ENCODE results near the gene ARHGEF10L.
A peak's percentile ranks its signal among the peaks of the same experiment; 100 is the strongest.

The ARHGEF10L gene

GRCh38 chr1:17648457-17649145, 109.1 kb downstream of the ARHGEF10L start:
- TF ChIP-seq Cebpa-rat (IDR thresholded peaks at IDR 0.05), result no peak
- no peak overlapping the region for H3K4me3 ChIP-seq
- no peaks in the 10 kb centered on the region for H3K9me3 ChIP-seq (replicated peaks in 1 of 11)
- 0 out of 22 replicates have a peak overlapping the region, but pooled peaks of 1 of the 11 experiments have one; percentile 9 for H3K4me2 ChIP-seq
- no peaks in the 10 kb centered on the region for H3K27me3 ChIP-seq
- H3K27ac ChIP-seq, result peak overlapping the region in 6 of 11 experiments; percentile 25 to 99 (median 50); a peak in 12 of 22 replicates
- peaks cover 9 to 100% (median 87%) of the 10 kb centered on the region in 11 experiments; a peak in 19 of 22 replicates for H3K36me3 ChIP-seq
- peaks cover 0 to 98% (median 45%) of the 10 kb centered on the region in 10 experiments; a peak in 13 of 20 replicates for H3K4me1 ChIP-seq
- peaks cover 0 to 58% (median 0%) of the 10 kb centered on the region in 11 experiments; a peak in 4 of 22 replicates for H4K20me1 ChIP-seq
- H3K9ac ChIP-seq, result peak overlapping the region in 3 of 11 experiments; percentile 12 to 29 (median 18); a peak in 2 of 22 replicates

GRCh38 chr1:17649371-17650106, 110.0 kb downstream of the ARHGEF10L start:
- H3K4me3 ChIP-seq, result no peak overlapping the region
- H3K27ac ChIP-seq, result peak overlapping the region in 5 of 11 experiments; percentile 2 to 24 (median 17); a peak in 5 of 22 replicates
- H3K9ac ChIP-seq, result 0 out of 22 replicates have a peak overlapping the region, but pooled peaks of 1 of the 11 experiments have one; percentile 9
- peaks cover 0 to 67% (median 0%) of the 10 kb centered on the region in 11 experiments; a peak in 4 of 22 replicates for H4K20me1 ChIP-seq
- H3K36me3 ChIP-seq, result peaks cover 9 to 100% (median 86%) of the 10 kb centered on the region in 11 experiments; a peak in 20 of 22 replicates
- H3K4me1 ChIP-seq, result peaks cover 0 to 98% (median 47%) of the 10 kb centered on the region in 10 experiments; a peak in 14 of 20 replicates
- 0 out of 22 replicates have a peak overlapping the region, but pooled peaks of 2 of the 11 experiments have one; percentile 1 to 9 for H3K4me2 ChIP-seq
- no peaks in the 10 kb centered on the region for H3K27me3 ChIP-seq
- no peaks in the 10 kb centered on the region for H3K9me3 ChIP-seq (replicated peaks in 1 of 11)
- no peak for TF ChIP-seq Cebpa-rat (IDR thresholded peaks at IDR 0.05)

DNA sequence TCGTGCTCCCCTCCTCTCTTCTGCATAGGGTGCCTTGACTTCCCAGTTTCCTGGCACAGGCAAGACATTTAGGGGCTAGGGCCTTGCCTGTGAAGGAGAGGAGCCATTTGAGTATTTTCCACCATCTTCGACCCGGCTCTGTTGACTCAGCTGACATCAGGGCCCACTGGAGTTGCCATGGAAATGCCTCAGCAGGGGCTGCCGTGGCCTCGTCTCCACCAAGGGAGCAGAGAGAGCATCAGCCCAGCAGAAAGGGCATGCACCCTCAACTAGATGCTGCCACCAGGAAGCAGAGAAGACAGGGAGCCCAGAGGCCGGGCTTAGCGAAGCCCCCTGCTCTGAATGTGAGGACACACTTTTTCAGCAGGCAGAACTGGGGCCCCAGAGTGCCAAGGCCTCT, 113.8 kb downstream of the ARHGEF10L start:
- Histone ChIP-seq H3K27me3 (no peaks in the 10 kb centered on the region), H3K9ac (peak overlapping the region in 10 of 11 experiments; percentile 9 to 56 (median 40); a peak in 15 of 22 replicates), H4K20me1 (peaks cover 0 to 81% (median 0%) of the 10 kb centered on the region in 11 experiments; a peak in 5 of 22 replicates), H3K27ac (peak overlapping the region; percentile 5 to 69 (median 58); a peak in 20 of 22 replicates), H3K4me3 (no peak overlapping the region), H3K36me3 (peaks cover 18 to 100% (median 91%) of the 10 kb centered on the region in 11 experiments; a peak in 20 of 22 replicates), H3K4me2 (peak overlapping the region in 6 of 11 experiments; percentile 4 to 65 (median 42); a peak in 11 of 22 replicates), H3K9me3 (replicated peaks in 1 of 11) (no peaks in the 10 kb centered on the region), H3K4me1 (peaks cover 0 to 99% (median 50%) of the 10 kb centered on the region in 10 experiments; a peak in 14 of 20 replicates)
- TF ChIP-seq Cebpa-rat (IDR thresholded peaks at IDR 0.05), result no peak

GRCh38 chr1:17653728-17654351, 114.3 kb downstream of the ARHGEF10L start:
- Histone ChIP-seq H4K20me1 (peaks cover 0 to 86% (median 0%) of the 10 kb centered on the region in 11 experiments; a peak in 5 of 22 replicates), H3K27ac (peak overlapping the region; percentile 22 to 69 (median 58); a peak in 20 of 22 replicates), H3K9me3 (replicated peaks in 1 of 11) (no peaks in the 10 kb centered on the region), H3K27me3 (no peaks in the 10 kb centered on the region), H3K9ac (peak overlapping the region in 10 of 11 experiments; percentile 19 to 56 (median 40); a peak in 15 of 22 replicates), H3K4me2 (peak overlapping the region in 6 of 11 experiments; percentile 30 to 65 (median 50); a peak in 13 of 22 replicates), H3K4me1 (peaks cover 0 to 99% (median 53%) of the 10 kb centered on the region in 10 experiments; a peak in 14 of 20 replicates), H3K36me3 (peaks cover 12 to 100% (median 91%) of the 10 kb centered on the region in 11 experiments; a peak in 21 of 22 replicates), H3K4me3 (no peak overlapping the region)
- TF ChIP-seq Cebpa-rat (IDR thresholded peaks at IDR 0.05), result no peak

DNA sequence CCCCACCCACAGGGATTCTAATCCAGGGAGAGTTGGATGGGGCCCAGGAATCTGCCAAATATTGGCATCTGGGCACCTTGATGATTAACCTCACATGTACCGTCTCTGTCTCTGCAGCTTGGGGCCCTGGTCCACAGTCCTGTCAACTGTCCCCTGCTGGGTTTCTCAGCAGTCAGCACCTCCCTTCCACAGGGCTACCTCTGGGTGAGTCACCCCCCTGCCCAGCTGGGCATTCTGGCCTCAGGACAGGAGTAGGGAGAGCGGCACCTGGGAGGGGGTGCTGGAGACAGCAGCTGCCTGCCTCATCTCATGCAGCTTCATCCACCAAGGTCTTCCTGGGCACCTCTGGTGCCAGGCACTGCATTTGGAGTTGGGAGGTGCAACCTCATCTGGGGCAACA, 115.0 kb downstream of the ARHGEF10L start:
- Histone ChIP-seq H3K4me1 (peaks cover 0 to 99% (median 53%) of the 10 kb centered on the region in 10 experiments; a peak in 14 of 20 replicates), H4K20me1 (peaks cover 0 to 93% (median 0%) of the 10 kb centered on the region in 11 experiments; a peak in 5 of 22 replicates), H3K9me3 (replicated peaks in 1 of 11) (no peaks in the 10 kb centered on the region), H3K27ac (peak overlapping the region in 10 of 11 experiments; percentile 22 to 69 (median 58); a peak in 17 of 22 replicates), H3K9ac (peak overlapping the region; percentile 9 to 56 (median 26); a peak in 13 of 22 replicates), H3K4me2 (peak overlapping the region in 7 of 11 experiments; percentile 6 to 65 (median 42); a peak in 11 of 22 replicates), H3K36me3 (peaks cover 10 to 100% (median 91%) of the 10 kb centered on the region in 11 experiments; a peak in 21 of 22 replicates), H3K4me3 (no peak overlapping the region), H3K27me3 (no peaks in the 10 kb centered on the region)
- no peak for TF ChIP-seq Cebpa-rat (IDR thresholded peaks at IDR 0.05)

DNA sequence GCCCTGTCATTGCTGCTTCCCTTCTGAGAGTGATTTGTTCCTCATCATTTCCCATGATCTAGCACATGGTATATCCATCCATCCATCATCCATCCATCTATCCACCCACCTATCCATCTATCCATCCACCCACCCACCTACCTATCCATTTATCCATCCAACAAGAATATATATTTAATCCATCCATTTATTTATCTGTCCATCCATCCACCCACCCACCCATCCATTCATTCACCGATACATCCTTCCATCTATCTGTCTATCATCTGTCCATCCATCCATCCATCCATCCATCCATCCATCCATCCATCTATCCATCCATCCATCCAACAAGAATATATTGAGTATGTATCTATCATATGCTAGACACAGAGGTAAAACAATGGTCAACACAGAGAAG, 115.7 kb downstream of the ARHGEF10L start:
- Histone ChIP-seq H3K4me2 (peak overlapping the region in 6 of 11 experiments; percentile 6 to 65 (median 50); a peak in 4 of 22 replicates), H3K27ac (peak overlapping the region in 4 of 11 experiments; percentile 57 to 69 (median 64); a peak in 6 of 22 replicates), H3K27me3 (no peaks in the 10 kb centered on the region), H3K4me3 (no peak overlapping the region), H3K9me3 (replicated peaks in 1 of 11) (no peaks in the 10 kb centered on the region), H4K20me1 (peaks cover 0 to 96% (median 0%) of the 10 kb centered on the region in 11 experiments; a peak in 5 of 22 replicates), H3K9ac (peak overlapping the region in 4 of 11 experiments; percentile 13 to 52 (median 20); a peak in 1 of 22 replicates), H3K4me1 (peaks cover 0 to 100% (median 50%) of the 10 kb centered on the region in 10 experiments; a peak in 14 of 20 replicates), H3K36me3 (peaks cover 10 to 100% (median 91%) of the 10 kb centered on the region in 11 experiments; a peak in 21 of 22 replicates)
- no peak for TF ChIP-seq Cebpa-rat (IDR thresholded peaks at IDR 0.05)

DNA sequence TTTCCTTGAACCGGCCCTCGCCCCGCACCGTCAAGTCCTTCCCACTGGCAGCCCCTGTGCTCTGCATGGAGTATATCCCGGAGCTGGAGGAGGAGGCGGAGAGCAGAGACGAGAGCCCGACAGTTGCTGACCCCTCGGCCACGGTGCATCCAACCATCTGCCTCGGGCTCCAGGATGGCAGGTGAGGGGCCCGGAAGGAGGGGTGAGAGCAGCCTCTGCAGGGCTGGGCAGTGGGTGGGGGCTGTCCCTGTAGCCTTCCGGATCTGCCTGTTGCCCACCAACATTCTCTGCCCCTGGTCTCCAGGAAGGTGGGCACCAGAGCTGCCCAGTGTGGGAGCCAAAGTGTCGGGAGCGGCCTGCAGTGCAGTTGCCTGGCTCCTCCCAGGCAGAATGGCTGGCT, 116.4 kb downstream of the ARHGEF10L start:
- TF ChIP-seq Cebpa-rat (IDR thresholded peaks at IDR 0.05), result no peak
- no peaks in the 10 kb centered on the region for H3K27me3 ChIP-seq
- H3K4me1 ChIP-seq, result peaks cover 0 to 96% (median 50%) of the 10 kb centered on the region in 10 experiments; a peak in 14 of 20 replicates
- H4K20me1 ChIP-seq, result peaks cover 0 to 98% (median 0%) of the 10 kb centered on the region in 11 experiments; a peak in 5 of 22 replicates
- no peaks in the 10 kb centered on the region for H3K9me3 ChIP-seq (replicated peaks in 1 of 11)
- H3K36me3 ChIP-seq, result peaks cover 10 to 100% (median 92%) of the 10 kb centered on the region in 11 experiments; a peak in 21 of 22 replicates
- peak overlapping the region in 4 of 11 experiments; percentile 13 to 23 (median 18); a peak in 4 of 22 replicates for H3K27ac ChIP-seq
- peak overlapping the region in 2 of 11 experiments; percentile 10 to 20; a peak in 2 of 22 replicates for H3K9ac ChIP-seq
- H3K4me3 ChIP-seq, result no peak overlapping the region
- 0 out of 22 replicates have a peak overlapping the region, but pooled peaks of 1 of the 11 experiments have one; percentile 15 for H3K4me2 ChIP-seq
